HEK293 (cell line): ENCODE data around the gene MORN3.
"Not testable (repeated sequence)": the region's sequence is repeated elsewhere in the genome, so short reads cannot be mapped to it uniquely, and the experiment has no call there.

Source experiments
- CTCF ChIA-PET: fragments of 350-600 bp; formaldehyde crosslinking; extraction: SDS; loops from one replicate; lab custom pipeline; 2021; ENCODE audit warnings: antibody characterized with exemption; lab: Yijun Ruan, JAX
- POLR2A ChIA-PET: fragments of 300-600 bp; formaldehyde crosslinking; extraction: SDS; loops from one replicate; lab custom pipeline; 2020; ENCODE audit warnings: antibody characterized with exemption, inconsistent platforms; lab: Yijun Ruan, JAX
- H3K27ac ChIP-seq: fragments of 200-500 bp; sonication (Bioruptor generic); 2 replicates; pipeline ENCODE4 v1.5.1; 2014; ENCODE audit warnings: low read depth, low read length, control low read depth, inconsistent platforms; ENCODE audit errors: extremely low read depth
- H3K36me3 ChIP-seq, 2 experiments: fragments of 200-500 bp in 1 of 2; sonication (Bioruptor generic) in 1 of 2; 1 replicate in 1 of 2; 2 replicates in 1 of 2; pipeline ENCODE4 v1.5.1; 2014 to 2017; ENCODE audit warnings: inconsistent platforms in 2 of 2, low read length in 2 of 2; ENCODE audit not compliant: control insufficient read depth in 2 of 2, insufficient read depth in 1 of 2
- H3K4me1 ChIP-seq: fragments of 200-500 bp; sonication (Bioruptor generic); 2 replicates; pipeline ENCODE4 v1.5.1; 2014; ENCODE audit warnings: mild to moderate bottlenecking, low read length, inconsistent platforms; ENCODE audit not compliant: control insufficient read depth, insufficient read depth
- H3K4me3 ChIP-seq: 2 replicates; pipeline ENCODE4 v1.5.1; 2011; ENCODE audit warnings: low read depth, mild to moderate bottlenecking, control low read depth, low read length, moderate library complexity
- H3K9me3 ChIP-seq: fragments of 200-500 bp; sonication (Bioruptor generic); 2 replicates; pipeline ENCODE4 v1.5.1; 2014; ENCODE audit warnings: low read depth, low read length, inconsistent platforms; ENCODE audit not compliant: control insufficient read depth, insufficient read depth
- GLI2 ChIP-seq: fragments of 450-650 bp; formaldehyde crosslinking; IDR thresholded peaks from 2 replicates; pipeline ENCODE4; 2017; ENCODE audit warnings: missing biosample characterization, missing genetic modification characterization, low read depth, borderline replicate concordance
- GLI4 ChIP-seq: fragments of 450-650 bp; formaldehyde crosslinking; IDR thresholded peaks from 2 replicates; pipeline ENCODE4 v1.5.1; 2016; ENCODE audit warnings: missing biosample characterization, missing genetic modification characterization
- HOXA7 ChIP-seq: sonication (generic); formaldehyde crosslinking; IDR thresholded peaks from 2 replicates; pipeline ENCODE4 v1.8.1; 2022; ENCODE audit warnings: missing genetic modification reagents, borderline replicate concordance
- KLF1 ChIP-seq: fragments of 450-650 bp; formaldehyde crosslinking; IDR thresholded peaks from 2 replicates; pipeline ENCODE4 v1.5.1; 2016; ENCODE audit warnings: missing biosample characterization, missing genetic modification characterization
- KLF10 ChIP-seq: fragments of 450-650 bp; IDR thresholded peaks from 2 replicates; pipeline ENCODE4 v1.5.1; 2018; ENCODE audit warnings: missing biosample characterization, mild to moderate bottlenecking, missing genetic modification characterization
- MYNN ChIP-seq: fragments of 450-650 bp; formaldehyde crosslinking; IDR thresholded peaks from 2 replicates; pipeline ENCODE4 v1.5.1; 2016; ENCODE audit warnings: missing biosample characterization, missing genetic modification characterization, borderline replicate concordance
- OVOL3 ChIP-seq: fragments of 450-650 bp; formaldehyde crosslinking; IDR thresholded peaks from 2 replicates; pipeline ENCODE4 v1.5.1; 2016; ENCODE audit warnings: missing biosample characterization, missing genetic modification characterization
- SCRT2 ChIP-seq: fragments of 450-650 bp; formaldehyde crosslinking; IDR thresholded peaks from 2 replicates; pipeline ENCODE4 v1.5.1; 2016; ENCODE audit warnings: missing biosample characterization, missing genetic modification characterization
- ZNF121 ChIP-seq: fragments of 450-650 bp; formaldehyde crosslinking; IDR thresholded peaks from 2 replicates; pipeline ENCODE4 v1.5.1; 2016; ENCODE audit warnings: missing biosample characterization, missing genetic modification characterization
- ZNF157 ChIP-seq: fragments of 450-650 bp; formaldehyde crosslinking; IDR thresholded peaks from 2 replicates; pipeline ENCODE4 v1.5.1; 2016; ENCODE audit warnings: missing biosample characterization, missing genetic modification characterization
- ZNF302 ChIP-seq: fragments of 450-650 bp; formaldehyde crosslinking; IDR thresholded peaks from 2 replicates; pipeline ENCODE4 v1.5.1; 2016; ENCODE audit warnings: missing biosample characterization, missing genetic modification characterization, low read depth
- ZNF311 ChIP-seq: fragments of 450-650 bp; formaldehyde crosslinking; IDR thresholded peaks from 2 replicates; pipeline ENCODE4 v1.5.1; 2017; ENCODE audit warnings: missing biosample characterization, missing genetic modification characterization, borderline replicate concordance
- ZNF335 ChIP-seq: fragments of 450-650 bp; formaldehyde crosslinking; conservative IDR thresholded peaks from 2 replicates; pipeline ENCODE4 v1.5.1; 2016; ENCODE audit warnings: missing biosample characterization, missing genetic modification characterization
- ZNF341 ChIP-seq: fragments of 450-650 bp; formaldehyde crosslinking; IDR thresholded peaks from 2 replicates; pipeline ENCODE4; 2016; ENCODE audit warnings: low read depth, missing biosample characterization, missing genetic modification characterization
- ZNF426 ChIP-seq: fragments of 450-650 bp; formaldehyde crosslinking; IDR thresholded peaks from 2 replicates; pipeline ENCODE4 v1.5.1; 2017; ENCODE audit warnings: missing biosample characterization, missing genetic modification characterization, mild to moderate bottlenecking, inconsistent platforms, moderate library complexity
- ZNF626 ChIP-seq: fragments of 450-650 bp; sonication (Bioruptor Pico); formaldehyde crosslinking; IDR thresholded peaks from 2 replicates; pipeline ENCODE4 v1.5.1; 2018; ENCODE audit warnings: missing biosample characterization, missing genetic modification characterization, inconsistent platforms
- ZNF747 ChIP-seq: fragments of 450-650 bp; formaldehyde crosslinking; IDR thresholded peaks from 2 replicates; pipeline ENCODE4 v1.5.1; 2016; ENCODE audit warnings: missing biosample characterization, missing genetic modification characterization
- ZNF791 ChIP-seq: fragments of 450-650 bp; formaldehyde crosslinking; IDR thresholded peaks from 2 replicates; pipeline ENCODE4 v1.5.1; 2016; ENCODE audit warnings: missing biosample characterization, missing genetic modification characterization
- TF ChIP-seq, protein P1 (sequence below): fragments of 450-650 bp; formaldehyde crosslinking; IDR thresholded peaks from 2 replicates; pipeline ENCODE4 v1.5.1; 2016; ENCODE audit warnings: missing biosample characterization, missing genetic modification characterization
- TF ChIP-seq, protein P2 (sequence below): fragments of 450-650 bp; formaldehyde crosslinking; IDR thresholded peaks from 2 replicates; pipeline ENCODE4 v1.5.1; 2017; ENCODE audit warnings: missing biosample characterization, missing genetic modification characterization
- TF ChIP-seq, protein P3 (sequence below): fragments of 450-650 bp; formaldehyde crosslinking; IDR thresholded peaks from 2 replicates; pipeline ENCODE4 v1.5.1; 2016; ENCODE audit warnings: missing biosample characterization, missing genetic modification characterization

The MORN3 gene

DNA sequence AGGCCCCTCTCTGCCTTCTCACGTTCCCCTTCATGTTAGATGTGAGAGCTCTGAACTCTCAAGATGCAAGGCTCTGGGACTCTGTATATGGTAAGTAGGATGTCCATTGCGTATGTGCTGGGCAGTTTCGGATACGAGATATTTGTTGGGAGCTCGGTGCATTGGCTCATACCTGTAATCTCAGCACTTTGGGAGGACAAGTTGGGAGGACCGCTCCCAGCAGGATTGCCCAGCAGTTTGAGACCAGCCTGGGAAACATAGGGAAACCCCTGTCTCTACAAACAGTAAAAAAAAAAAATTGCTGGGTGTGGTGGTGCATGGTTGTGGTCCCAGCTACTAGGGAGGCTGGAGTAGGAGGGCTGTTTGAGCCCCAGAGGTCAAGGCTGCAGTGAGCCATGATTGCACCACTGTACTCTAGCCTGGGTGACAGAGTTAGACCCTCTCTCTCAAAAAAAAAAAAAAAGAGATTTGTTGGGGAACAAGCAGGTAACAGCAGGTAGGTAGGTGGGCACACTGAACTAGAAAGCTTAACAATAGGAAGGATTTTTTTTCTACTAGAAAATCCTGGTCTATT, 46.5 kb upstream of the MORN3 start:
- ChIA-PET CTCF (interaction anchor here (1.4 kb wide), 1 partner anchor 57 kb away, joined by 7 read pairs; no protein-coding TSS in a partner anchor), POLR2A (interaction anchor here (0.6 to 1.6 kb wide), 3 partner anchors 29 to 46 kb away, joined by 3 read pairs; no protein-coding TSS in a partner anchor)
- Histone ChIP-seq H3K36me3 (peaks cover 0 to 5% of the 10 kb centered on the region in 2 experiments; a peak in 1 of 3 replicates), H3K4me3 (no peak overlapping the region), H3K9me3 (no peaks in the 10 kb centered on the region), H3K27ac (no peak overlapping the region), H3K4me1 (no peaks in the 10 kb centered on the region)
- TF ChIP-seq KLF10 (tag by site-specific recombination) (no peak), KLF1 (tag by site-specific recombination) (no peak), ZNF426 (tag by site-specific recombination) (no peak)

DNA sequence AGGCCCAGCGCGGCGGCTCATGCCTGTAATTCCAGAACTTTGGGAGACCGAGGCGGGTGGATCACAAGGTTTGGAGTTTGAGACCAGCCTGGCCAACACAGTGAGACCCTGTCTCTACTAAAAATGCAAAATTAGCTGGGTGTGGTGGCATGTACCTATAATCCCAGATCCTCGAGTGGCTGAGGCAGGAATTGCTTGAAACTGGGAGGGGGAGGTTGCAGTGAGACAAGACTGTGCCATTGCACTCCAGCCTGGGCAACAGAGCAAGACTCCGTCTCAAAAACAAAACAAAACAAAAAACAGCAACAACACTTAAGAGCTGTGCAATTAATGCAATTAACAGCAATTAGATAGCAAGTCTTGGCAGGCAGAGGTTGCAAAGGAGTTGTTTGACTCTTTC, 45.6 kb upstream of the MORN3 start:
- POLR2A ChIA-PET, result interaction anchor here (1.6 kb wide), 1 partner anchor 29 kb away, joined by 3 read pairs; no protein-coding TSS in a partner anchor
- not testable (repeated sequence) for H3K9me3 ChIP-seq, H3K4me3 ChIP-seq, H3K36me3 ChIP-seq, H3K4me1 ChIP-seq, H3K27ac ChIP-seq
- CTCF ChIA-PET, result interaction anchor here (1.4 to 1.7 kb wide), 2 partner anchors 58 to 79 kb away, joined by 5 to 7 read pairs; partner anchors contain the start of gene RHOF
- TF ChIP-seq ZNF121 (tag by site-specific recombination), result peak; percentile 100

DNA sequence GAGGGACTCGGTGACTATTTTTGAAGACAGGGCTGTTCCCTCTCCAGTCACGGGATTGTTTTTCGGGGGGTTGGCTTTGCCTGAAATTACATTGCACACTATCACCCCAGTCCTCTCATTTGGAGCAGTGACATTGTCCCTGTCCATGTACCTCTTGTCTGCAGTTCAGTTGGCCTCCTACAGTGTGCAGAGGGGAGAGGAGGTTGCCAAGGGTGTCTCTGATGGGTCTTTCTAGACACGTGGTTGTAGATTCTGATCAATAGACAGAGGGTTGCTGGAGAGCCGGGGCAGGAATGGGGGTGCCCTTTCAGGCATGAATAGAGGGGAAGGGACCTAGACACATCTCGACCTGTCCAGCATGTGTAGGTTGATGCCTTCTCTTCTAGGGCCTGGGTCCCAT, 44.3 kb upstream of the MORN3 start:
- Histone ChIP-seq H3K9me3 (no peaks in the 10 kb centered on the region), H3K4me1 (no peaks in the 10 kb centered on the region), H3K36me3 (peaks cover 0 to 3% of the 10 kb centered on the region in 2 experiments; a peak in 1 of 3 replicates), H3K27ac (no peak overlapping the region), H3K4me3 (no peak overlapping the region)
- TF ChIP-seq ZNF791 (tag by site-specific recombination) (no peak), ZNF341 (tag by site-specific recombination) (0 out of 2 replicates have a peak, but pooled peaks have one; percentile 23), ZNF311 (tag by site-specific recombination) (no peak), SCRT2 (no peak), OVOL3 (tag by site-specific recombination) (no peak), GLI4 (no peak), MYNN (tag by site-specific recombination) (no peak)
- POLR2A ChIA-PET, result interaction anchor here (1.7 kb wide), 1 partner anchor 80 kb away, joined by 4 read pairs; no protein-coding TSS in a partner anchor
- CTCF ChIA-PET, result interaction anchor here (0.6 to 1.7 kb wide), 3 partner anchors 53 to 85 kb away, joined by 3 to 5 read pairs (median 3); partner anchors contain the start of gene RHOF

DNA sequence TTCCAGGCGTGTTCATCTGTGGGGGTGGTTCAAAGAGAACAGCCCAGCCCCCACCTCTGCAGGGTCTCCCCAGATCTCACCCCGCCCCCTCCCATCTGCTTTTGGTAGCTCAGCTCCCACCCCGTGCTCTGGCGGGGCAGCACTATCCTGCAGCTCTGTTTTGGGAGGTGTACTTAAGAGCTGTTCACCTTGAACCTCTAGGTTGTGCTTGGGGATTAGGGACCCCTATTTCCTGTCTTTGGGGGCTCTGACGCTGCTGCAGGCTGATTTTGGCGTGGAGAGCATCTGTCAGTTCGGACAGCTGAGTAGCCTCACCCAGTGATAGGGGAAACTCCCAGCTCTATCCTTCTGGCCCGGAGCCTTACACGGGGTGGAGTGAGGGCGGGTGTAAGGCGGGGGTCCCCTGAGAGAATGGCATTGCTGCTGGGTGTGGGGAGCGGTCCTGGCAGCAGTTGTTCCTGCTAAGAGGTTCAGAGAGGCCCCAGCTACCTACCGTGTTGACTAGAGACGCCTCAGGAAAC, 43.9 kb upstream of the MORN3 start:
- H3K27ac ChIP-seq, result peak overlapping the region; percentile 67; the same call in 1 of the 2 replicates
- no peaks in the 10 kb centered on the region for H3K4me1 ChIP-seq
- ChIA-PET CTCF (interaction anchor here (0.8 to 1.3 kb wide), 2 partner anchors 16 to 85 kb away, joined by 3 to 4 read pairs; no protein-coding TSS in a partner anchor), POLR2A (interaction anchor here (1.3 to 1.7 kb wide), 2 partner anchors 44 to 81 kb away, joined by 3 to 4 read pairs; no protein-coding TSS in a partner anchor)
- H3K4me3 ChIP-seq, result peak overlapping the region; percentile 75
- H3K9me3 ChIP-seq, result no peaks in the 10 kb centered on the region
- H3K36me3 ChIP-seq, result peaks cover 0 to 3% of the 10 kb centered on the region in 2 experiments; a peak in 1 of 3 replicates
- TF ChIP-seq, protein P1, sequence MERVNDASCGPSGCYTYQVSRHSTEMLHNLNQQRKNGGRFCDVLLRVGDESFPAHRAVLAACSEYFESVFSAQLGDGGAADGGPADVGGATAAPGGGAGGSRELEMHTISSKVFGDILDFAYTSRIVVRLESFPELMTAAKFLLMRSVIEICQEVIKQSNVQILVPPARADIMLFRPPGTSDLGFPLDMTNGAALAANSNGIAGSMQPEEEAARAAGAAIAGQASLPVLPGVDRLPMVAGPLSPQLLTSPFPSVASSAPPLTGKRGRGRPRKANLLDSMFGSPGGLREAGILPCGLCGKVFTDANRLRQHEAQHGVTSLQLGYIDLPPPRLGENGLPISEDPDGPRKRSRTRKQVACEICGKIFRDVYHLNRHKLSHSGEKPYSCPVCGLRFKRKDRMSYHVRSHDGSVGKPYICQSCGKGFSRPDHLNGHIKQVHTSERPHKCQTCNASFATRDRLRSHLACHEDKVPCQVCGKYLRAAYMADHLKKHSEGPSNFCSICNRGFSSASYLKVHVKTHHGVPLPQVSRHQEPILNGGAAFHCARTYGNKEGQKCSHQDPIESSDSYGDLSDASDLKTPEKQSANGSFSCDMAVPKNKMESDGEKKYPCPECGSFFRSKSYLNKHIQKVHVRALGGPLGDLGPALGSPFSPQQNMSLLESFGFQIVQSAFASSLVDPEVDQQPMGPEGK (tag by site-specific recombination), result no peak
- TF ChIP-seq, protein P2, sequence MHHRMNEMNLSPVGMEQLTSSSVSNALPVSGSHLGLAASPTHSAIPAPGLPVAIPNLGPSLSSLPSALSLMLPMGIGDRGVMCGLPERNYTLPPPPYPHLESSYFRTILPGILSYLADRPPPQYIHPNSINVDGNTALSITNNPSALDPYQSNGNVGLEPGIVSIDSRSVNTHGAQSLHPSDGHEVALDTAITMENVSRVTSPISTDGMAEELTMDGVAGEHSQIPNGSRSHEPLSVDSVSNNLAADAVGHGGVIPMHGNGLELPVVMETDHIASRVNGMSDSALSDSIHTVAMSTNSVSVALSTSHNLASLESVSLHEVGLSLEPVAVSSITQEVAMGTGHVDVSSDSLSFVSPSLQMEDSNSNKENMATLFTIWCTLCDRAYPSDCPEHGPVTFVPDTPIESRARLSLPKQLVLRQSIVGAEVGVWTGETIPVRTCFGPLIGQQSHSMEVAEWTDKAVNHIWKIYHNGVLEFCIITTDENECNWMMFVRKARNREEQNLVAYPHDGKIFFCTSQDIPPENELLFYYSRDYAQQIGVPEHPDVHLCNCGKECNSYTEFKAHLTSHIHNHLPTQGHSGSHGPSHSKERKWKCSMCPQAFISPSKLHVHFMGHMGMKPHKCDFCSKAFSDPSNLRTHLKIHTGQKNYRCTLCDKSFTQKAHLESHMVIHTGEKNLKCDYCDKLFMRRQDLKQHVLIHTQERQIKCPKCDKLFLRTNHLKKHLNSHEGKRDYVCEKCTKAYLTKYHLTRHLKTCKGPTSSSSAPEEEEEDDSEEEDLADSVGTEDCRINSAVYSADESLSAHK (tag by site-specific recombination), result no peak
- TF ChIP-seq ZNF747 (no peak), HOXA7 (CRISPR knock-in tag) (no peak), ZNF335 (tag by site-specific recombination) (no peak), GLI2 (no peak), ZNF626 (tag by site-specific recombination) (no peak), ZNF302 (tag by site-specific recombination) (no peak), ZNF157 (tag by site-specific recombination) (no peak)
- TF ChIP-seq, protein P3, sequence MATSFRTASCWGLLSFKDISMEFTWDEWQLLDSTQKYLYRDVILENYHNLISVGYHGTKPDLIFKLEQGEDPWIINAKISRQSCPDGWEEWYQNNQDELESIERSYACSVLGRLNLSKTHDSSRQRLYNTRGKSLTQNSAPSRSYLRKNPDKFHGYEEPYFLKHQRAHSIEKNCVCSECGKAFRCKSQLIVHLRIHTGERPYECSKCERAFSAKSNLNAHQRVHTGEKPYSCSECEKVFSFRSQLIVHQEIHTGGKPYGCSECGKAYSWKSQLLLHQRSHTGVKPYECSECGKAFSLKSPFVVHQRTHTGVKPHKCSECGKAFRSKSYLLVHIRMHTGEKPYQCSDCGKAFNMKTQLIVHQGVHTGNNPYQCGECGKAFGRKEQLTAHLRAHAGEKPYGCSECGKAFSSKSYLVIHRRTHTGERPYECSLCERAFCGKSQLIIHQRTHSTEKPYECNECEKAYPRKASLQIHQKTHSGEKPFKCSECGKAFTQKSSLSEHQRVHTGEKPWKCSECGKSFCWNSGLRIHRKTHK (tag by site-specific recombination), result no peak
